HCT116 (cell line): Measurements from ENCODE around the gene CACNA2D2. TPM values are rescaled to one million over a fixed set of nuclear protein-coding genes. Genes with fewer than 3 reads are reported as not detected.

Experiments
- ATAC-seq: fragments of 200-7000 bp; cut with Tn5 transposase; 2 replicates; pipeline ENCODE4 v1.9.1; 2020; ENCODE audit warnings: mild to moderate bottlenecking, moderate library complexity
- BruUV-seq: library from RNA; stranded (reverse); fragments of 400-500 nt; replicated peaks from 2 replicates; lab custom pipeline; 2021; lab: Mats Ljungman, UMichigan
- CTCF ChIA-PET: fragments of 300-600 bp; sonication (Branson Sonifier 250); formaldehyde crosslinking; loops from one replicate; lab custom pipeline; 2021; ENCODE audit warnings: antibody characterized with exemption; lab: Charles Lee
- POLR2A ChIA-PET: fragments of 300-600, 350-600 bp; sonication (Branson Sonifier 250); formaldehyde crosslinking; loops from one replicate; lab custom pipeline; 2021; ENCODE audit warnings: antibody characterized with exemption; lab: Charles Lee
- RAD21 ChIA-PET, 2 experiments: fragments of 300-600 bp; sonication (Branson Sonifier 250); formaldehyde crosslinking; loops; one replicate each; lab custom pipeline; 2023; ENCODE audit warnings: low total read pairs in 2 of 2; ENCODE audit not compliant: uncharacterized antibody in 2 of 2, unreplicated experiment in 2 of 2, low non-redundant PET in 1 of 2; lab: Charles Lee
- DNase-seq: peaks from one replicate; pipeline ENCODE4 v3.0.0-alpha.2; 2010; ENCODE audit warnings: low read depth, low spot score
- H2AFZ ChIP-seq: fragments of 200-600 bp; shearing (Covaris generic), sonication (generic); 2 replicates; pipeline ENCODE4 v1.6.1; 2017; ENCODE audit warnings: low read depth, mixed run types, mixed read lengths, antibody characterized with exemption, low read length; ENCODE audit not compliant: poor library complexity, severe bottlenecking
- H3K27ac ChIP-seq: 2 replicates; pipeline ENCODE4 v1.5.1; 2012; ENCODE audit warnings: low read depth, low read length
- H3K27me3 ChIP-seq: fragments of 200-600 bp; sonication (generic); 2 replicates; pipeline ENCODE4 v1.6.1; 2016; ENCODE audit warnings: mixed run types, low read length, mixed read lengths; ENCODE audit not compliant: insufficient read depth
- H3K36me3 ChIP-seq, 2 experiments: fragments of 200-500 bp in 1 of 2; fragments of 200-600 bp in 1 of 2; sonication (Bioruptor generic) in 1 of 2; sonication (generic) in 1 of 2; 2 replicates each; pipeline versions ENCODE4 v1.5.1 to v1.6.1; 2014 to 2016; ENCODE audit warnings: low read length in 2 of 2, inconsistent platforms in 1 of 2, mixed read lengths in 1 of 2, mixed run types in 1 of 2; ENCODE audit not compliant: insufficient read depth in 2 of 2, control insufficient read depth in 1 of 2
- H3K4me1 ChIP-seq, 2 experiments: fragments of 200-600 bp in 1 of 2; sonication (generic) in 1 of 2; 2 replicates each; pipeline versions ENCODE4 v1.5.1 to v1.6.1; 2012 to 2017; ENCODE audit warnings: low read length in 2 of 2, inconsistent platforms in 1 of 2, mild to moderate bottlenecking in 1 of 2, mixed read lengths in 1 of 2, mixed run types in 1 of 2, moderate library complexity in 1 of 2; ENCODE audit not compliant: insufficient read depth in 2 of 2, control insufficient read depth in 1 of 2
- H3K4me2 ChIP-seq: fragments of 200-600 bp; sonication (generic); 2 replicates; pipeline ENCODE4 v1.6.1; 2017; ENCODE audit warnings: mixed run types, low read length, mixed read lengths
- H3K4me3 ChIP-seq, 2 experiments: fragments of 200-600 bp in 1 of 2; sonication (generic) in 1 of 2; replicated peaks in 1 of 2; 2 replicates each; pipeline ENCODE4 v1.5.1; 2011 to 2016; ENCODE audit warnings: low read length in 2 of 2, control low read depth in 1 of 2, low read depth in 1 of 2, mild to moderate bottlenecking in 1 of 2, mixed read lengths in 1 of 2, mixed run types in 1 of 2
- H3K79me2 ChIP-seq: fragments of 200-600 bp; sonication (generic); 2 replicates; pipeline ENCODE4 v1.6.1; 2017; ENCODE audit warnings: mild to moderate bottlenecking, mixed run types, low read length, moderate library complexity, mixed read lengths; ENCODE audit not compliant: insufficient read depth
- H3K9ac ChIP-seq: fragments of 200-600 bp; sonication (generic); 2 replicates; pipeline ENCODE4 v1.6.1; 2016; ENCODE audit warnings: low read length, mixed read lengths
- H3K9me2 ChIP-seq: fragments of 200-600 bp; sonication (generic), shearing (Covaris generic); 2 replicates; pipeline ENCODE4 v1.6.1; 2017; ENCODE audit warnings: mixed run types, mild to moderate bottlenecking, moderate library complexity; ENCODE audit not compliant: insufficient read depth
- H3K9me3 ChIP-seq, 2 experiments: fragments of 200-500 bp in 1 of 2; fragments of 200-600 bp in 1 of 2; sonication (Bioruptor generic) in 1 of 2; sonication (generic) in 1 of 2; 2 replicates each; pipeline ENCODE4 v1.6.1; 2014 to 2017; ENCODE audit warnings: low read length in 2 of 2, mixed read lengths in 2 of 2, inconsistent platforms in 1 of 2, low read depth in 1 of 2, mild to moderate bottlenecking in 1 of 2, mixed run types in 1 of 2, moderate library complexity in 1 of 2; ENCODE audit not compliant: control insufficient read depth in 1 of 2, insufficient read depth in 1 of 2
- H4K20me1 ChIP-seq: fragments of 200-600 bp; sonication (generic), shearing (Covaris generic); 2 replicates; pipeline ENCODE4 v1.6.1; 2017; ENCODE audit warnings: mixed run types, mild to moderate bottlenecking, moderate library complexity; ENCODE audit not compliant: insufficient read depth
- CBX3 ChIP-seq: IDR thresholded peaks from 2 replicates; pipeline ENCODE4 v1.6.1; 2012; ENCODE audit warnings: low read depth
- EGR1 ChIP-seq: IDR thresholded peaks from 2 replicates; pipeline ENCODE4 v1.6.1; 2012; ENCODE audit warnings: low read depth
- JUND ChIP-seq: IDR thresholded peaks from 2 replicates; pipeline ENCODE4 v1.6.1; 2012
- POLR2AphosphoS5 ChIP-seq: IDR thresholded peaks from 2 replicates; pipeline ENCODE4 v1.6.1; 2011; ENCODE audit warnings: mild to moderate bottlenecking, low read depth, low read length, moderate library complexity
- RAD21 ChIP-seq: IDR thresholded peaks from 2 replicates; pipeline ENCODE4 v1.6.1; 2012; ENCODE audit warnings: low read depth, mild to moderate bottlenecking
- SIN3A ChIP-seq: IDR thresholded peaks from 2 replicates; pipeline ENCODE4 v1.6.1; 2012; ENCODE audit warnings: low read depth
- ZFX ChIP-seq: fragments of 450-650 bp; IDR thresholded peaks from 2 replicates; pipeline ENCODE4 v1.6.1; 2017
- ZNF274 ChIP-seq: fragments of 200-500 bp; sonication (Bioruptor generic); IDR thresholded peaks from 2 replicates; pipeline ENCODE4 v1.6.1; 2014; ENCODE audit warnings: mild to moderate bottlenecking, low read depth, low read length, inconsistent platforms
- intact Hi-C: fragments of 100-400 bp; cut with micrococcal nuclease; formaldehyde crosslinking; loops from 2 replicates; pipeline ENCODE4 v1.10.0; 2022
- total RNA-seq: library from RNA; stranded (reverse); gene quantifications from one replicate; pipeline ENCODE4 v1.2.1, GENCODE V29; 2021; ENCODE audit not compliant: unreplicated experiment
- TF ChIP-seq, protein P1 (sequence below): IDR thresholded peaks from 2 replicates; pipeline ENCODE4 v1.6.1; 2011; ENCODE audit warnings: mild to moderate bottlenecking, low read length, moderate library complexity; ENCODE audit not compliant: insufficient replicate concordance; ENCODE audit errors: extremely low read depth

Gene CACNA2D2
- total RNA-seq, 1 experiment from 2014 or later: 10.2 TPM

DNA sequence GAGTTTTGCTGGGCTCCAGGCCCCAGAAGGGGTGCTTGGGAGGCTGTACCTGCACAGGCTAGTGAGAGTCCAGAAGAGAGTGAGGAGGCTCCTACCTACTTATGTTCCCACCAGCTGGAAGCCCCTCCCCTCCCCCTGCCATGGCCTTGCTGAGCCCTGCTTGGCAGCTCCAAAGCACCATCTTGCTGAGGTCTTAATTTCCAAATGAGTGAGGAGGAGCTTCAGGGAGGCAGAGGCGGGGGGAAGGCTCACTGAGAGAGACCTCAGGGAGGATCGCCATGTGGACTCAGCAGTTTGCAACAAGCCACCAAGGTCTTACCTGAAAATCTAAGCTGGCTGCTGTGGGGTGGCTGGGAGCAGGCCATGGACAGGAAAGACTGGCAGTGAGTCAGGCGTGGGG is 8.7 kb upstream of the CACNA2D2 start:
- H3K4me1 ChIP-seq: no peaks in the 10 kb centered on the region
- ATAC-seq: no peak
- no peaks in the 10 kb centered on the region for H3K9me3 ChIP-seq
- no peaks in the 10 kb centered on the region for H3K36me3 ChIP-seq
- RAD21 ChIA-PET: no interaction called here
- H3K9me2 ChIP-seq: no peaks in the 10 kb centered on the region
- no peak overlapping the region for H3K4me3 ChIP-seq
- H3K27ac ChIP-seq: no peak overlapping the region
- no peaks in the 10 kb centered on the region for H4K20me1 ChIP-seq
- POLR2A ChIA-PET: no interaction called here
- H3K79me2 ChIP-seq: no peaks in the 10 kb centered on the region
- BruUV-seq: no TSS peak
- H3K27me3 ChIP-seq: peaks cover 5% of the 10 kb centered on the region; the same call in 1 of the 2 replicates
- TF ChIP-seq SIN3A: no peak
- no peak for TF ChIP-seq EGR1
- TF ChIP-seq, protein P1, sequence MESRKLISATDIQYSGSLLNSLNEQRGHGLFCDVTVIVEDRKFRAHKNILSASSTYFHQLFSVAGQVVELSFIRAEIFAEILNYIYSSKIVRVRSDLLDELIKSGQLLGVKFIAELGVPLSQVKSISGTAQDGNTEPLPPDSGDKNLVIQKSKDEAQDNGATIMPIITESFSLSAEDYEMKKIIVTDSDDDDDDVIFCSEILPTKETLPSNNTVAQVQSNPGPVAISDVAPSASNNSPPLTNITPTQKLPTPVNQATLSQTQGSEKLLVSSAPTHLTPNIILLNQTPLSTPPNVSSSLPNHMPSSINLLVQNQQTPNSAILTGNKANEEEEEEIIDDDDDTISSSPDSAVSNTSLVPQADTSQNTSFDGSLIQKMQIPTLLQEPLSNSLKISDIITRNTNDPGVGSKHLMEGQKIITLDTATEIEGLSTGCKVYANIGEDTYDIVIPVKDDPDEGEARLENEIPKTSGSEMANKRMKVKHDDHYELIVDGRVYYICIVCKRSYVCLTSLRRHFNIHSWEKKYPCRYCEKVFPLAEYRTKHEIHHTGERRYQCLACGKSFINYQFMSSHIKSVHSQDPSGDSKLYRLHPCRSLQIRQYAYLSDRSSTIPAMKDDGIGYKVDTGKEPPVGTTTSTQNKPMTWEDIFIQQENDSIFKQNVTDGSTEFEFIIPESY: no peak
- no peak for TF ChIP-seq RAD21
- no peak overlapping the region for H3K9ac ChIP-seq
- no peak overlapping the region for H2AFZ ChIP-seq
- intact Hi-C loops: no loop called here
- no peak overlapping the region for H3K4me2 ChIP-seq
- CTCF ChIA-PET: no interaction called here
- DNase-seq: no peak

DNA sequence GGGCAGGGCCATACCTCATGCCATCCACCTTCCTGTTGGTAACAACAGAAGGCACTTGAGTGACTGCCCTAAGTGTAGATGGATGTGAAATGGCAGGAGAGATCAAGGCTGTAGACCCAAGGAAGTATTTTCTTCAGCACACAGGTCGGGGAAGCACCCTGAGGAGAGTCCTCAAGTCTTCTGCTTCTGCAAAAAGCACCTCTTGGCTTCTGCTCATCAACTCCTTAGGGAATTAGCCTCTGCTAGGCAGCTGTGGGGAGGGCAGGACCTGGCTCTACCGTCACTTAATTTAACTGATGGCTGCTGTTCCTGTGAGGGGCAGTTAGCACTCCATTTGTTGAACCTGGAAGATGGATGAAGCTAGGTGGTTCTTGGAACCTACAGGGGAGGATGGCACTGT is 6.9 kb upstream of the CACNA2D2 start:
- ChIA-PET CTCF (no interaction called here), RAD21 (no interaction called here), POLR2A (no interaction called here)
- Histone ChIP-seq H3K36me3 (no peaks in the 10 kb centered on the region), H3K27me3 (peaks cover 5% of the 10 kb centered on the region; the same call in 1 of the 2 replicates), H3K9me3 (no peaks in the 10 kb centered on the region), H3K4me1 (no peaks in the 10 kb centered on the region), H2AFZ (no peak overlapping the region), H3K27ac (no peak overlapping the region), H3K4me2 (no peak overlapping the region), H4K20me1 (no peaks in the 10 kb centered on the region), H3K79me2 (no peaks in the 10 kb centered on the region), H3K9me2 (no peaks in the 10 kb centered on the region), H3K4me3 (no peak overlapping the region), H3K9ac (no peak overlapping the region)
- ATAC-seq: no peak
- intact Hi-C loops: no loop called here
- TF ChIP-seq ZNF274: no peak
- no peak for TF ChIP-seq ZFX
- no peak for TF ChIP-seq CBX3
- TF ChIP-seq POLR2AphosphoS5: no peak
- TF ChIP-seq JUND: no peak
- no TSS peak for BruUV-seq
- DNase-seq: no peak
